ENCODE measurements around the gene TSEN34.

Gene TSEN34

GRCh38 chr19:54155694-54156093, 35.4 kb upstream of the TSEN34 start:
- CTCF ChIA-PET = interaction anchor here (0.5 to 1.7 kb wide), 2 partner anchors 46 to 76 kb away, joined by 3 read pairs; no protein-coding TSS in a partner anchor
- TF ChIP-seq CTCF (conservative IDR thresholded peaks at IDR 0.05; ENCODE audit: low read depth) = no peak
- POLR2A ChIA-PET (ENCODE audit: low non-redundant PET) = no interaction called here
- no peak for DNase-seq (ENCODE audit: low spot score)
- H3K27ac ChIP-seq = peak overlapping the region; percentile 97

- CTCF ChIA-PET = interaction anchor here (1.7 kb wide), 1 partner anchor 46 kb away, joined by 3 read pairs; no protein-coding TSS in a partner anchor
- TF ChIP-seq CTCF (conservative IDR thresholded peaks at IDR 0.05; ENCODE audit: low read depth) = no peak
- DNase-seq (ENCODE audit: low spot score) = no peak
- peak overlapping the region; percentile 97 for H3K27ac ChIP-seq
- POLR2A ChIA-PET (ENCODE audit: low non-redundant PET) = no interaction called here
Measured at GRCh38 chr19:54156490-54156889, 34.6 kb upstream of the TSEN34 start.

DNA sequence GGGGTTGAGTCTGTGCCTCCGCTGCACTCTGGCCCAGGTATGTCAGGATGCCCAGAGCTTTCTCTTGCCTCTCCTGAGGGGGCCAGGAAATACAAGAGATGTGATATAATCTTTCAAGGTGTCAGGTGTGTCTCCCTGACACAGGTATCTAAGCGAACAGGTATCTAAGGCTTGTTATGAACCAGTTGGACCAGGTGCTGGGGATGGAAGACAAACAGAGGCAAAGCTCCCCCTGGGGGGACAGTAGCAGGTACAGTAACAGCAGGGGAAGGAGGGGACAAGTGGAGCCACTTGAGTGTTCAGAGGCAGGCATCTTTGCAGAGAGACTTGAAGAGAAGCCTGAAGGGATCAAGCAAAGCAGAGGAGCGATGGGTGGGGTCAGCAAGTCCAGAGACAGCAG, 34.2 kb upstream of the TSEN34 start:
- POLR2A ChIA-PET (ENCODE audit: low non-redundant PET) = no interaction called here
- H3K27ac ChIP-seq = peak overlapping the region; percentile 97
- DNase-seq (ENCODE audit: low spot score) = no peak
- CTCF ChIA-PET = interaction anchor here (1.7 kb wide), 1 partner anchor 45 kb away, joined by 3 read pairs; no protein-coding TSS in a partner anchor
- no peak for TF ChIP-seq CTCF (conservative IDR thresholded peaks at IDR 0.05; ENCODE audit: low read depth)

- CTCF ChIA-PET = interaction anchor here (0.7 to 0.8 kb wide), 2 partner anchors 8 to 26 kb away, joined by 3 to 4 read pairs; no protein-coding TSS in a partner anchor
- TF ChIP-seq CTCF (conservative IDR thresholded peaks at IDR 0.05; ENCODE audit: low read depth) = no peak
- no peak for DNase-seq (ENCODE audit: low spot score)
Measured at GRCh38 chr19:54158812-54159351, 32.2 kb upstream of the TSEN34 start.

GRCh38 chr19:54159352-54160181, 31.5 kb upstream of the TSEN34 start, which contains the start of gene LENG1:
Gene LENG1, minus strand, starts transcription at chr19:54159721. Its CDS starts 26 bp downstream, at chr19:54159695.
- peak within 1 kb of the TSS; percentile 97 for H3K27ac ChIP-seq
- peak; percentile 99 for DNase-seq (ENCODE audit: low spot score)
- POLR2A ChIA-PET (ENCODE audit: low non-redundant PET) = interaction anchor here (1.8 kb wide), 1 partner anchor 23 kb away, joined by 4 read pairs; the partner anchor contains the start of gene CNOT3
- CTCF ChIA-PET = interaction anchor here (0.6 to 0.8 kb wide), 2 partner anchors 9 to 848 kb away, joined by 3 to 4 read pairs; no protein-coding TSS in a partner anchor
- TF ChIP-seq CTCF (conservative IDR thresholded peaks at IDR 0.05; ENCODE audit: low read depth) = 0 out of 2 replicates have a peak, but pooled peaks have one; percentile 8

More at GRCh38 chr19:54158812-54159351, 32.2 kb upstream of the TSEN34 start:
- POLR2A ChIA-PET (ENCODE audit: low non-redundant PET) = interaction anchor here (1.8 kb wide), 1 partner anchor 22 kb away, joined by 4 read pairs; the partner anchor contains the start of gene CNOT3
- peak overlapping the region; percentile 97 for H3K27ac ChIP-seq

DNA sequence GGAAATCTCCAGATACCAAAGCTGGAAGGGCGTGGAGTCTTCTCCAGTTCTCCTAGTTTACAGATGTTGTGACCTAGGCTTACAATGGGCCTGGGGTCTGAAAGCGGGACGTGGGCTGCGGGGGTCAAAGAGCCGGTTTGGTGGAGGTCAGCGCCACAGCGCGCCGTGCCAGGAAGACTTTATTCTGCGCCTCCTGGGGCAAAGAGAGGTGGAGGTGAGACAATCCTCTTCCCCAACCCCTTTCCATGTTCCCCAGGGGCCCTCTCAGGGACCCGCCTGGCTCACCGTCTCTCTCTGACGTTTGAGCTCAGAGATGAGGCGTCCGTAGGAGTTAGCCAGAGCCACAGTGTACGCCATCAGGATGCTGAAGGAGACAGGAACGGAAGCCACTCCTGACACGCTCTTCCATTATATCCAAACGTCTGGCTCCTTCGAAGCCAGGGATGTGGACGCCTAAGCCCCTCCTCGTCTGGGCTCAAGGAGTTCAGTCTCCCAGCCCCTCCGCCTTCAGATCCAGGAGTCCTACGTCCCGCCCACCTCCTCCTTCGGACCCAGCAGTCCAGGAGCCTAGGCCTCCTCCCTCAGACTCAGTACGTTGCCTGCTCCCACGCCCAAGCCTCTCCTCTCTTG, 30.8 kb upstream of the TSEN34 start:
- POLR2A ChIA-PET (ENCODE audit: low non-redundant PET) = interaction anchor here (1.8 kb wide), 1 partner anchor 23 kb away, joined by 4 read pairs; the partner anchor contains the start of gene CNOT3
- TF ChIP-seq CTCF (conservative IDR thresholded peaks at IDR 0.05; ENCODE audit: low read depth) = no peak
- H3K27ac ChIP-seq = peak overlapping the region; percentile 97
- DNase-seq (ENCODE audit: low spot score) = peak; percentile 13
- CTCF ChIA-PET = interaction anchor here (0.6 kb wide), 1 partner anchor 847 kb away, joined by 3 read pairs; no protein-coding TSS in a partner anchor

Data from RWPE1 (cell line).